ENCODE measurements around the gene ARHGAP15.

- no peak for TF ChIP-seq CTCF (IDR thresholded peaks at IDR 0.05; ENCODE audit: insufficient read depth, low read length, poor library complexity, severe bottlenecking)
- TF ChIP-seq EZH2phosphoT487 (conservative IDR thresholded peaks at IDR 0.05; ENCODE audit: low read length) = no peak
Observed at GRCh38 chr2:143692162-143692561, 562.9 kb downstream of the ARHGAP15 start.

Measured in SU-DHL-6 (cell line).